SK-N-SH (cell line): ENCODE measurements around the gene NGLY1. TPM values are rescaled to one million over a fixed set of nuclear protein-coding genes. Genes with fewer than 3 reads are reported as not detected.

ENCODE experiments used
- CTCF ChIA-PET: fragments of 300-600, 350-600 bp; formaldehyde crosslinking; extraction: SDS; loops from one replicate; lab custom pipeline; 2021; lab: Yijun Ruan, JAX
- POLR2A ChIA-PET: fragments of 350-600 bp; sonication (Branson Sonifier 250); formaldehyde crosslinking; extraction: SDS; loops from one replicate; lab custom pipeline; 2020; ENCODE audit warnings: antibody characterized with exemption, inconsistent platforms; lab: Yijun Ruan, JAX
- DNase-seq: peaks from one replicate; pipeline ENCODE4 v3.0.0; 2012
- H2AFZ ChIP-seq: fragments of 200-600 bp; sonication (generic); 2 replicates; pipeline ENCODE4 v1.8.1; 2016; ENCODE audit warnings: antibody characterized with exemption, mild to moderate bottlenecking, low read depth
- H3F3A ChIP-seq: fragments of 200-600 bp; sonication (generic); replicated peaks from 2 replicates; pipeline ENCODE3; 2016; ENCODE audit warnings: antibody characterized with exemption, mild to moderate bottlenecking; ENCODE audit not compliant: insufficient read depth
- H3K27ac ChIP-seq, 2 experiments: fragments of 200-500 bp in 1 of 2; fragments of 200-600 bp in 1 of 2; sonication (Bioruptor generic) in 1 of 2; sonication (generic), shearing (Covaris generic) in 1 of 2; 2 replicates each; pipeline versions ENCODE4 v1.5.1 to v1.6.1; 2014 to 2016; ENCODE audit warnings: low read depth in 2 of 2, inconsistent platforms in 1 of 2, low read length in 1 of 2, mild to moderate bottlenecking in 1 of 2, mixed read lengths in 1 of 2
- H3K27me3 ChIP-seq: fragments of 200-600 bp; sonication (generic), shearing (Covaris generic); 2 replicates; pipeline ENCODE4 v1.6.1; 2016; ENCODE audit warnings: mixed run types; ENCODE audit not compliant: insufficient read depth
- H3K36me3 ChIP-seq, 2 experiments: fragments of 200-500 bp in 1 of 2; fragments of 200-600 bp in 1 of 2; sonication (Bioruptor generic) in 1 of 2; sonication (generic) in 1 of 2; replicated peaks in 1 of 2; 2 replicates each; pipeline versions ENCODE3 to v1.5.1; 2014 to 2016; ENCODE audit warnings: low read length in 1 of 2, mild to moderate bottlenecking in 1 of 2; ENCODE audit not compliant: insufficient read depth in 2 of 2, control insufficient read depth in 1 of 2
- H3K4me1 ChIP-seq, 2 experiments: fragments of 200-500 bp in 1 of 2; fragments of 200-600 bp in 1 of 2; sonication (Bioruptor generic) in 1 of 2; sonication (generic), shearing (Covaris generic) in 1 of 2; 2 replicates each; pipeline versions ENCODE4 v1.5.1 to v1.6.1; 2014 to 2016; ENCODE audit warnings: low read depth in 1 of 2, low read length in 1 of 2, mixed run types in 1 of 2; ENCODE audit not compliant: insufficient read depth in 2 of 2, control insufficient read depth in 1 of 2
- H3K4me2 ChIP-seq: fragments of 200-600 bp; sonication (generic), shearing (Covaris generic); 2 replicates; pipeline ENCODE4 v1.6.1; 2017; ENCODE audit warnings: mixed run types
- H3K4me3 ChIP-seq, 2 experiments: fragments of 200-500 bp in 1 of 2; fragments of 200-600 bp in 1 of 2; sonication (Bioruptor generic) in 1 of 2; sonication (generic), shearing (Covaris generic) in 1 of 2; 2 replicates each; pipeline versions ENCODE4 v1.5.1 to v1.8.1; 2014 to 2016; ENCODE audit warnings: low read depth in 2 of 2, inconsistent platforms in 1 of 2, low read length in 1 of 2, mild to moderate bottlenecking in 1 of 2, mixed read lengths in 1 of 2, moderate library complexity in 1 of 2
- H3K79me2 ChIP-seq: fragments of 200-600 bp; sonication (generic); 2 replicates; pipeline ENCODE4 v1.8.1; 2017; ENCODE audit warnings: mild to moderate bottlenecking; ENCODE audit not compliant: insufficient read depth
- H3K9ac ChIP-seq: fragments of 200-600 bp; sonication (generic); 2 replicates; pipeline ENCODE4 v1.6.1; 2017; ENCODE audit warnings: mixed run types
- H3K9me2 ChIP-seq: fragments of 200-600 bp; sonication (generic); 2 replicates; pipeline ENCODE4 v1.6.1; 2017; ENCODE audit warnings: mixed run types
- H3K9me3 ChIP-seq: fragments of 200-600 bp; sonication (generic); 2 replicates; pipeline ENCODE4 v1.6.1; 2017; ENCODE audit warnings: mixed run types, mild to moderate bottlenecking, moderate library complexity
- H4K20me1 ChIP-seq: fragments of 200-600 bp; sonication (generic); 2 replicates; pipeline ENCODE4 v1.6.1; 2017; ENCODE audit warnings: mild to moderate bottlenecking, mixed run types; ENCODE audit not compliant: insufficient read depth
- CHD2 ChIP-seq: fragments of 150-350 bp; IDR thresholded peaks from 2 replicates; pipeline ENCODE4 v1.6.1; 2018; ENCODE audit warnings: low read length; ENCODE audit not compliant: partially characterized antibody
- ELF1 ChIP-seq: IDR thresholded peaks from 2 replicates; pipeline ENCODE4 v1.4.0; 2012
- EP300 ChIP-seq, 2 experiments: IDR thresholded peaks; 2 replicates each; pipeline versions ENCODE4 v1.4.0 to v1.6.1; 2012; ENCODE audit warnings: borderline replicate concordance in 1 of 2, low read depth in 1 of 2, low read length in 1 of 2
- EZH2phosphoT487 ChIP-seq: fragments of 200-600 bp; sonication (generic); IDR thresholded peaks from 2 replicates; pipeline ENCODE4 v1.6.1; 2017; ENCODE audit warnings: low read depth, mixed run types, mild to moderate bottlenecking, antibody characterized with exemption, moderate library complexity, borderline replicate concordance
- FOSL2 ChIP-seq: IDR thresholded peaks from 2 replicates; pipeline ENCODE4 v1.4.0; 2012; ENCODE audit warnings: low read depth, mild to moderate bottlenecking, moderate library complexity, borderline replicate concordance
- FOXJ3 ChIP-seq: sonication (generic); formaldehyde crosslinking; IDR thresholded peaks from 2 replicates; pipeline ENCODE4 v1.5.1; 2020; ENCODE audit warnings: mild to moderate bottlenecking, missing genetic modification reagents
- FOXM1 ChIP-seq: IDR thresholded peaks from 2 replicates; pipeline ENCODE4 v1.4.0; 2012; ENCODE audit warnings: low read depth, mild to moderate bottlenecking
- GATA2 ChIP-seq: sonication (generic); formaldehyde crosslinking; IDR thresholded peaks from 2 replicates; pipeline ENCODE4 v1.5.0; 2020; ENCODE audit warnings: mild to moderate bottlenecking, missing genetic modification reagents
- JUND ChIP-seq: IDR thresholded peaks from 2 replicates; pipeline ENCODE4 v1.4.0; 2012
- NFIC ChIP-seq: IDR thresholded peaks from 2 replicates; pipeline ENCODE4 v1.4.0; 2012; ENCODE audit warnings: borderline replicate concordance
- POLR2AphosphoS5 ChIP-seq: IDR thresholded peaks from 2 replicates; pipeline ENCODE4 v1.6.1; 2012; ENCODE audit warnings: low read depth, low read length
- REST ChIP-seq: IDR thresholded peaks from 2 replicates; pipeline ENCODE4 v1.6.1; 2012; ENCODE audit warnings: mild to moderate bottlenecking, low read depth, low read length, moderate library complexity
- RFX5 ChIP-seq: IDR thresholded peaks from 2 replicates; pipeline ENCODE4 v1.6.1; 2012; ENCODE audit warnings: mild to moderate bottlenecking, improper control_type of control experiment, low read length
- SMC3 ChIP-seq: IDR thresholded peaks from 2 replicates; pipeline ENCODE4 v1.6.1; 2012; ENCODE audit warnings: low read depth, low read length, improper control_type of control experiment
- TAF1 ChIP-seq: IDR thresholded peaks from 2 replicates; pipeline ENCODE4 v1.6.1; 2012; ENCODE audit warnings: low read depth, mild to moderate bottlenecking, low read length, moderate library complexity, borderline replicate concordance
- TEAD4 ChIP-seq: IDR thresholded peaks from 2 replicates; pipeline ENCODE4 v1.4.0; 2012; ENCODE audit warnings: mild to moderate bottlenecking, borderline replicate concordance; ENCODE audit not compliant: insufficient read depth
- YY1 ChIP-seq: IDR thresholded peaks from 2 replicates; pipeline ENCODE4 v1.4.0; 2012; ENCODE audit warnings: low read depth, mild to moderate bottlenecking
- ZBTB33 ChIP-seq: IDR thresholded peaks from 2 replicates; pipeline ENCODE4 v1.4.0; 2012; ENCODE audit warnings: low read depth, borderline replicate concordance
- WGBS: methylation state at CpG from one replicate; pipeline ENCODE4 v1.1.6; 2017; ENCODE audit warnings: low lambda C conversion rate; 5-methylcytosine and 5-hydroxymethylcytosine counted together
- polyA plus RNA-seq, 3 experiments: library from polyadenylated mRNA; depleted of rRNA; stranded (reverse); fragments of >200 nt; gene quantifications; 2 replicates each; pipeline ENCODE4 v1.2.3, GENCODE V29; 2012
- TF ChIP-seq, protein P1 (sequence below): fragments of 200-600 bp; sonication (generic); IDR thresholded peaks from 2 replicates; pipeline ENCODE4 v1.6.1; 2017; ENCODE audit warnings: antibody characterized with exemption, mild to moderate bottlenecking, moderate library complexity

NGLY1 gene
- polyA plus RNA-seq, 1 of the 3 experiments (the other 2 are of a cell fraction), result 6.0 TPM

- no peak for DNase-seq
- TF ChIP-seq ZBTB33 (no peak), EZH2phosphoT487 (no peak), GATA2 (CRISPR knock-in tag) (no peak), YY1 (no peak), TEAD4 (no peak), ELF1 (no peak), NFIC (no peak), JUND (no peak), REST (no peak), SMC3 (no peak), TAF1 (no peak), FOXJ3 (CRISPR knock-in tag) (no peak), FOXM1 (no peak), POLR2AphosphoS5 (no peak), CHD2 (no peak), RFX5 (no peak), EP300 (IDR thresholded peaks at IDR 0.05; ENCODE audit: borderline replicate concordance in 1 of 2, low read depth in 1 of 2, low read length in 1 of 2) (no peak), FOSL2 (no peak)
- TF ChIP-seq, protein P1, sequence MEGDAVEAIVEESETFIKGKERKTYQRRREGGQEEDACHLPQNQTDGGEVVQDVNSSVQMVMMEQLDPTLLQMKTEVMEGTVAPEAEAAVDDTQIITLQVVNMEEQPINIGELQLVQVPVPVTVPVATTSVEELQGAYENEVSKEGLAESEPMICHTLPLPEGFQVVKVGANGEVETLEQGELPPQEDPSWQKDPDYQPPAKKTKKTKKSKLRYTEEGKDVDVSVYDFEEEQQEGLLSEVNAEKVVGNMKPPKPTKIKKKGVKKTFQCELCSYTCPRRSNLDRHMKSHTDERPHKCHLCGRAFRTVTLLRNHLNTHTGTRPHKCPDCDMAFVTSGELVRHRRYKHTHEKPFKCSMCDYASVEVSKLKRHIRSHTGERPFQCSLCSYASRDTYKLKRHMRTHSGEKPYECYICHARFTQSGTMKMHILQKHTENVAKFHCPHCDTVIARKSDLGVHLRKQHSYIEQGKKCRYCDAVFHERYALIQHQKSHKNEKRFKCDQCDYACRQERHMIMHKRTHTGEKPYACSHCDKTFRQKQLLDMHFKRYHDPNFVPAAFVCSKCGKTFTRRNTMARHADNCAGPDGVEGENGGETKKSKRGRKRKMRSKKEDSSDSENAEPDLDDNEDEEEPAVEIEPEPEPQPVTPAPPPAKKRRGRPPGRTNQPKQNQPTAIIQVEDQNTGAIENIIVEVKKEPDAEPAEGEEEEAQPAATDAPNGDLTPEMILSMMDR, result no peak
- H3K9me3 ChIP-seq, result no peaks in the 10 kb centered on the region
- H3K36me3 ChIP-seq, result peaks cover 33 to 49% of the 10 kb centered on the region in 2 experiments
- 96% methylated on average over 6 of the region's 6 CpGs for WGBS
- no peaks in the 10 kb centered on the region for H3K79me2 ChIP-seq
- no peak overlapping the region for H3K27ac ChIP-seq
- no peak overlapping the region for H3K9ac ChIP-seq
- peaks cover 0 to 2% of the 10 kb centered on the region in 2 experiments; a peak in 2 of 4 replicates for H3K4me1 ChIP-seq
- ChIA-PET CTCF (interaction anchor here (1.2 kb wide), 1 partner anchor 79 kb away, joined by 5 read pairs; no protein-coding TSS in a partner anchor), POLR2A (no interaction called here)
- H3F3A ChIP-seq, result no peaks in the 10 kb centered on the region
- H3K9me2 ChIP-seq, result no peaks in the 10 kb centered on the region
- no peak overlapping the region for H3K4me3 ChIP-seq
- no peak overlapping the region for H3K4me2 ChIP-seq
- H3K27me3 ChIP-seq, result no peaks in the 10 kb centered on the region
- no peak overlapping the region for H2AFZ ChIP-seq
- no peaks in the 10 kb centered on the region for H4K20me1 ChIP-seq
Measured at GRCh38 chr3:25727316-25727715, 55.9 kb downstream of the NGLY1 start.
